OCI-LY3 (cell line): ENCODE results near the gene PSAPL1.

Experiments used
- H2AFZ ChIP-seq: fragments of 200-600, 300-600 bp; shearing (Covaris generic); 2 replicates; pipeline ENCODE4 v1.6.0; 2014; ENCODE audit warnings: antibody characterized with exemption, low read depth, low read length
- H3K27ac ChIP-seq: fragments of 200-600, 300-600 bp; sonication (generic); 2 replicates; pipeline ENCODE4 v1.5.1; 2014; ENCODE audit warnings: mild to moderate bottlenecking, low read length, moderate library complexity, mixed read lengths
- H3K27me3 ChIP-seq: fragments of 200-600, 300-600 bp; sonication (generic); 2 replicates; pipeline ENCODE4 v1.6.1; 2014; ENCODE audit warnings: low read depth, low read length, mixed read lengths
- H3K36me3 ChIP-seq: fragments of 200-600, 300-600 bp; sonication (generic); replicated peaks from 2 replicates; pipeline ENCODE3; 2014; ENCODE audit warnings: low read depth, low read length, mixed read lengths
- H3K4me1 ChIP-seq: fragments of 300-600, 200-600 bp; sonication (generic); 2 replicates; pipeline ENCODE4 v1.6.1; 2014; ENCODE audit warnings: low read length, mixed read lengths
- H3K4me2 ChIP-seq: fragments of 200-600, 300-600 bp; sonication (generic); 2 replicates; pipeline ENCODE4 v1.6.1; 2014; ENCODE audit warnings: low read length, mixed read lengths
- H3K4me3 ChIP-seq: fragments of 300-600, 200-600 bp; sonication (generic); 2 replicates; pipeline ENCODE4 v1.5.1; 2014; ENCODE audit warnings: antibody characterized with exemption, mild to moderate bottlenecking, low read length, moderate library complexity
- H3K79me2 ChIP-seq: fragments of 300-600, 200-600 bp; shearing (Covaris generic); 2 replicates; pipeline ENCODE4 v1.6.1; 2014; ENCODE audit warnings: mild to moderate bottlenecking, low read length, mixed read lengths
- H3K9ac ChIP-seq: fragments of 300-600, 200-600 bp; shearing (Covaris generic); 2 replicates; pipeline ENCODE4 v1.6.0; 2014; ENCODE audit warnings: mild to moderate bottlenecking, low read length, moderate library complexity
- H3K9me3 ChIP-seq: fragments of 200-600, 300-600 bp; shearing (Covaris generic); 2 replicates; pipeline ENCODE4 v1.6.1; 2014; ENCODE audit warnings: low read length, mixed read lengths; ENCODE audit not compliant: insufficient read depth
- H4K20me1 ChIP-seq: fragments of 200-600, 300-600 bp; sonication (generic); 2 replicates; pipeline ENCODE4 v1.6.1; 2016; ENCODE audit warnings: low read length, mixed read lengths; ENCODE audit not compliant: insufficient read depth
- CTCF ChIP-seq: fragments of 200-600, 300-600 bp; sonication (generic); IDR thresholded peaks from 2 replicates; pipeline ENCODE4 v1.5.1; 2014; ENCODE audit warnings: antibody characterized with exemption, low read length, low read depth
- EZH2phosphoT487 ChIP-seq: fragments of 200-600 bp; shearing (Covaris generic); IDR thresholded peaks from 2 replicates; pipeline ENCODE4 v1.6.1; 2018; ENCODE audit warnings: antibody characterized with exemption, mixed run types, low read depth

PSAPL1 gene

GRCh38 chr4:7464259-7464655 lies 29.5 kb upstream of the PSAPL1 start:
- no peaks in the 10 kb centered on the region for H3K27me3 ChIP-seq
- no peak overlapping the region for H3K4me2 ChIP-seq
- no peak overlapping the region for H3K4me3 ChIP-seq
- H4K20me1 ChIP-seq: no peaks in the 10 kb centered on the region
- H2AFZ ChIP-seq: no peak overlapping the region
- H3K9me3 ChIP-seq: no peaks in the 10 kb centered on the region
- H3K79me2 ChIP-seq: no peaks in the 10 kb centered on the region
- no peak overlapping the region for H3K9ac ChIP-seq
- no peak overlapping the region for H3K27ac ChIP-seq
- TF ChIP-seq CTCF (no peak), EZH2phosphoT487 (no peak)
- H3K4me1 ChIP-seq: no peaks in the 10 kb centered on the region
- H3K36me3 ChIP-seq: no peaks in the 10 kb centered on the region

GRCh38 chr4:7463566-7464258 lies 29.0 kb upstream of the PSAPL1 start:
- no peaks in the 10 kb centered on the region for H3K79me2 ChIP-seq
- no peaks in the 10 kb centered on the region for H4K20me1 ChIP-seq
- no peak overlapping the region for H3K4me3 ChIP-seq
- no peak overlapping the region for H3K4me2 ChIP-seq
- TF ChIP-seq EZH2phosphoT487 (no peak), CTCF (no peak)
- H3K9me3 ChIP-seq: no peaks in the 10 kb centered on the region
- no peaks in the 10 kb centered on the region for H3K27me3 ChIP-seq
- H3K36me3 ChIP-seq: no peaks in the 10 kb centered on the region
- H3K4me1 ChIP-seq: no peaks in the 10 kb centered on the region
- no peak overlapping the region for H3K9ac ChIP-seq
- H3K27ac ChIP-seq: no peak overlapping the region
- no peak overlapping the region for H2AFZ ChIP-seq

- Histone ChIP-seq H3K36me3 (no peaks in the 10 kb centered on the region), H3K4me2 (no peak overlapping the region), H3K4me3 (no peak overlapping the region), H3K9ac (no peak overlapping the region), H3K4me1 (no peaks in the 10 kb centered on the region), H3K27me3 (no peaks in the 10 kb centered on the region), H3K9me3 (no peaks in the 10 kb centered on the region), H4K20me1 (no peaks in the 10 kb centered on the region), H3K79me2 (no peaks in the 10 kb centered on the region), H2AFZ (no peak overlapping the region), H3K27ac (no peak overlapping the region)
- TF ChIP-seq CTCF (no peak), EZH2phosphoT487 (no peak)
Measured at GRCh38 chr4:7462509-7462971, 27.8 kb upstream of the PSAPL1 start.

GRCh38 chr4:7461230-7461629 lies 26.5 kb upstream of the PSAPL1 start:
- no peaks in the 10 kb centered on the region for H3K27me3 ChIP-seq
- TF ChIP-seq EZH2phosphoT487 (no peak), CTCF (no peak)

More at GRCh38 chr4:7461230-7461629, 26.5 kb upstream of the PSAPL1 start:
- Histone ChIP-seq H3K9ac (no peak overlapping the region), H3K27ac (no peak overlapping the region), H3K36me3 (no peaks in the 10 kb centered on the region), H3K4me3 (no peak overlapping the region), H4K20me1 (no peaks in the 10 kb centered on the region), H3K4me1 (no peaks in the 10 kb centered on the region), H3K79me2 (no peaks in the 10 kb centered on the region), H2AFZ (no peak overlapping the region), H3K9me3 (no peaks in the 10 kb centered on the region), H3K4me2 (no peak overlapping the region)
